ENCODE data around the gene PALLD. TPM values are rescaled to one million over a fixed set of nuclear protein-coding genes. Genes with fewer than 3 reads are reported as not detected.

Gene PALLD
- total and polyA plus RNA-seq, 12 donors, result 30.3 to 203 (median 90.5) TPM

GRCh38 chr4:168474660-168475320 is 22.1 kb upstream of the PALLD start:
- TF ChIP-seq CTCF (IDR thresholded peaks at IDR 0.05) (no peak), POLR2A (IDR thresholded peaks at IDR 0.05) (no peak)
- Histone ChIP-seq H3K4me3 (no peak overlapping the region), H3K4me1 (replicated peaks in 1 of 2) (no peaks in the 10 kb centered on the region), H3K9me3 (replicated peaks in 1 of 3) (no peaks in the 10 kb centered on the region), H3K27me3 (no peaks in the 10 kb centered on the region), H3K36me3 (replicated peaks in 1 of 2) (no peaks in the 10 kb centered on the region), H3K27ac (no peak overlapping the region)
- intact Hi-C loops (cut with DNase I), result loop anchor here in 1 of 2 donors (5.0 kb wide), 1 partner anchor 162 kb away; no protein-coding TSS in a partner anchor
- WGBS, 4 donors, result 72 to 77% (median 74%) methylated on average over 5 of the region's 5 CpGs
- DNase-seq, result no peak

- H3K36me3 ChIP-seq (replicated peaks in 1 of 2), result no peaks in the 10 kb centered on the region
- no peak overlapping the region for H3K4me3 ChIP-seq
- H3K27ac ChIP-seq, result no peak overlapping the region
- H3K4me1 ChIP-seq (replicated peaks in 1 of 2), result no peaks in the 10 kb centered on the region
- no peak for DNase-seq
- intact Hi-C loops (cut with DNase I), result loop anchor here in 1 of 2 donors (5.0 kb wide), 1 partner anchor 163 kb away; no protein-coding TSS in a partner anchor
- no peaks in the 10 kb centered on the region for H3K9me3 ChIP-seq (replicated peaks in 1 of 3)
- no peaks in the 10 kb centered on the region for H3K27me3 ChIP-seq
- 85 to 93% (median 89%) methylated on average over 2 of the region's 2 CpGs for WGBS, 4 donors
- TF ChIP-seq POLR2A (IDR thresholded peaks at IDR 0.05) (no peak), CTCF (IDR thresholded peaks at IDR 0.05) (no peak)
Measured at GRCh38 chr4:168475745-168476144, 21.1 kb upstream of the PALLD start.

- Histone ChIP-seq H3K27ac (no peak overlapping the region), H3K27me3 (no peaks in the 10 kb centered on the region), H3K4me1 (replicated peaks in 1 of 2) (peaks cover 0 to 7% of the 10 kb centered on the region in 2 donors), H3K36me3 (replicated peaks in 1 of 2) (no peaks in the 10 kb centered on the region), H3K9me3 (replicated peaks in 1 of 3) (no peaks in the 10 kb centered on the region), H3K4me3 (peak overlapping the region in 1 of 4 donors; percentile 65)
- intact Hi-C loops (cut with DNase I), result loop anchor here in 1 of 2 donors (5.0 kb wide), 1 partner anchor 167 kb away; no protein-coding TSS in a partner anchor
- TF ChIP-seq POLR2A (IDR thresholded peaks at IDR 0.05), result no peak
- no peak for TF ChIP-seq CTCF (IDR thresholded peaks at IDR 0.05)
- DNase-seq, result no peak
- 95 to 98% (median 96%) methylated on average over 3 of the region's 3 CpGs for WGBS, 4 donors
Measured at GRCh38 chr4:168478868-168479267, 18.0 kb upstream of the PALLD start.

GRCh38 chr4:168480931-168481611 is 15.8 kb upstream of the PALLD start:
- intact Hi-C loops (cut with DNase I), result no loop called here
- Histone ChIP-seq H3K27me3 (no peaks in the 10 kb centered on the region), H3K4me3 (peak overlapping the region in 3 of 4 donors; percentile 53 to 87 (median 65)), H3K9me3 (replicated peaks in 1 of 3) (no peaks in the 10 kb centered on the region), H3K27ac (peak overlapping the region; percentile 80 to 95 (median 88)), H3K36me3 (replicated peaks in 1 of 2) (no peaks in the 10 kb centered on the region), H3K4me1 (replicated peaks in 1 of 2) (peaks cover 0 to 7% of the 10 kb centered on the region in 2 donors)
- 3 to 7% (median 4%) methylated on average over 7 of the region's 7 CpGs for WGBS, 4 donors
- DNase-seq, result peak; percentile 23 to 61 (median 36)
- no peak for TF ChIP-seq CTCF (IDR thresholded peaks at IDR 0.05)
- TF ChIP-seq POLR2A (IDR thresholded peaks at IDR 0.05), result no peak
